ENCODE results near the gene MYO1B.

GRCh38 chr2:191325651-191326365 lies 80.6 kb downstream of the MYO1B start:
- TF ChIP-seq EZH2phosphoT487 (IDR thresholded peaks at IDR 0.05; ENCODE audit: unreplicated experiment) (no peak), EZH2 (IDR thresholded peaks at IDR 0.05; ENCODE audit: low read depth, unreplicated experiment) (no peak), ETS1 (IDR thresholded peaks at IDR 0.05) (no peak), REST (IDR thresholded peaks at IDR 0.05; ENCODE audit: unreplicated experiment) (no peak), POLR2AphosphoS5 (IDR thresholded peaks at IDR 0.05; ENCODE audit: low read depth) (no peak), JUNB (IDR thresholded peaks at IDR 0.05; ENCODE audit: unreplicated experiment) (no peak), ZNF114 (CRISPR knock-in tag; IDR thresholded peaks at IDR 0.05) (no peak), ZNF462 (CRISPR knock-in tag; IDR thresholded peaks at IDR 0.05) (no peak)
- TF ChIP-seq, protein P1, sequence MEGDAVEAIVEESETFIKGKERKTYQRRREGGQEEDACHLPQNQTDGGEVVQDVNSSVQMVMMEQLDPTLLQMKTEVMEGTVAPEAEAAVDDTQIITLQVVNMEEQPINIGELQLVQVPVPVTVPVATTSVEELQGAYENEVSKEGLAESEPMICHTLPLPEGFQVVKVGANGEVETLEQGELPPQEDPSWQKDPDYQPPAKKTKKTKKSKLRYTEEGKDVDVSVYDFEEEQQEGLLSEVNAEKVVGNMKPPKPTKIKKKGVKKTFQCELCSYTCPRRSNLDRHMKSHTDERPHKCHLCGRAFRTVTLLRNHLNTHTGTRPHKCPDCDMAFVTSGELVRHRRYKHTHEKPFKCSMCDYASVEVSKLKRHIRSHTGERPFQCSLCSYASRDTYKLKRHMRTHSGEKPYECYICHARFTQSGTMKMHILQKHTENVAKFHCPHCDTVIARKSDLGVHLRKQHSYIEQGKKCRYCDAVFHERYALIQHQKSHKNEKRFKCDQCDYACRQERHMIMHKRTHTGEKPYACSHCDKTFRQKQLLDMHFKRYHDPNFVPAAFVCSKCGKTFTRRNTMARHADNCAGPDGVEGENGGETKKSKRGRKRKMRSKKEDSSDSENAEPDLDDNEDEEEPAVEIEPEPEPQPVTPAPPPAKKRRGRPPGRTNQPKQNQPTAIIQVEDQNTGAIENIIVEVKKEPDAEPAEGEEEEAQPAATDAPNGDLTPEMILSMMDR (conservative IDR thresholded peaks at IDR 0.05; ENCODE audit: low read depth in 2 of 2): no peak
